ENCODE data around the gene MORN4.

- no peak for TF ChIP-seq EZH2 (IDR thresholded peaks at IDR 0.05; ENCODE audit: low read length)
- no peak for TF ChIP-seq CTCF (optimal IDR thresholded peaks at IDR 0.05 in 1 of 3, IDR thresholded peaks at IDR 0.05 in 1 of 3, conservative IDR thresholded peaks at IDR 0.05 in 1 of 3; ENCODE audit: extremely low read depth in 1 of 3, insufficient read depth in 2 of 3, low read length in 3 of 3)
Measured at GRCh38 chr10:97580421-97581367, 52.6 kb downstream of the MORN4 start.
